SK-N-MC (cell line): ENCODE measurements around the gene SPATA6L.

Experiments used
- DNase-seq: peaks from one replicate; pipeline ENCODE4 v3.0.0-alpha.2; 2011; ENCODE audit warnings: low read depth, low spot score
- H3K27ac ChIP-seq: fragments of 200-600 bp; sonication (generic); 2 replicates; pipeline ENCODE4 v1.5.1; 2016; ENCODE audit warnings: mixed run types
- H3K36me3 ChIP-seq: fragments of 200-600 bp; sonication (generic); 2 replicates; pipeline ENCODE4 v1.6.1; 2017; ENCODE audit warnings: antibody characterized with exemption, low read length, mixed read lengths; ENCODE audit not compliant: insufficient read depth
- H3K4me3 ChIP-seq: fragments of 200-600 bp; sonication (generic); 2 replicates; pipeline ENCODE4 v1.5.1; 2016
- H3K9ac ChIP-seq: fragments of 200-600 bp; sonication (generic); 2 replicates; pipeline ENCODE4 v1.8.0; 2017; ENCODE audit warnings: mixed run types, mixed read lengths; ENCODE audit not compliant: insufficient read length
- H3K9me3 ChIP-seq: fragments of 200-600 bp; sonication (generic); 2 replicates; pipeline ENCODE4 v1.6.1; 2017; ENCODE audit warnings: low read depth, mild to moderate bottlenecking, antibody characterized with exemption, low read length, moderate library complexity, mixed read lengths
- EZH2 ChIP-seq: fragments of 200-600 bp; sonication (generic); IDR thresholded peaks from one replicate; pipeline ENCODE4 v1.6.1; 2017; ENCODE audit warnings: antibody characterized with exemption
- FOXP2 ChIP-seq: optimal IDR thresholded peaks from 2 replicates; pipeline ENCODE3; 2011; ENCODE audit warnings: mild to moderate bottlenecking, moderate library complexity; ENCODE audit not compliant: insufficient read depth; ENCODE audit errors: extremely low read length, control extremely low read depth
- POLR2AphosphoS5 ChIP-seq: IDR thresholded peaks from 2 replicates; pipeline ENCODE4 v1.6.1; 2012; ENCODE audit warnings: mild to moderate bottlenecking, low read depth, low read length, borderline replicate concordance

Gene SPATA6L

DNA sequence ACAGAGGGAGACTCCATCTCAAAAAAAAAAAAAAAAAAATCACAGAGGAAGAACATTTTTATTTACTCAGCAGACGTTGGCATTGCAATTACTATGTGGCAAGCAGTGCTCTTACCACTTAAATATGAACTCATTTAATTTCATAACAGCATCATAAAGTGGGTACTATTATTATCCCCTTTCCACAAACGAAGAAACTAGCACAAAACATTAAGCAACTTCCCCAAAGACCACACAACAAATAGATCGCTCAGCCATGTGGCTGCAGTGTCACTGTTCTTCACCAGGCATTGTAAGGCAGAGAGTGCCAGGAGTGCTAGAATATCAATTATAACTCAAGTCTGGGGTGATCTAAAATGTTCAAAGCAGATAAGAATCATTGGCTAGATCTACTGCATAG is 74.0 kb downstream of the SPATA6L start:
- Histone ChIP-seq H3K27ac (no peak overlapping the region), H3K9ac (no peak overlapping the region), H3K4me3 (no peak overlapping the region)

DNA sequence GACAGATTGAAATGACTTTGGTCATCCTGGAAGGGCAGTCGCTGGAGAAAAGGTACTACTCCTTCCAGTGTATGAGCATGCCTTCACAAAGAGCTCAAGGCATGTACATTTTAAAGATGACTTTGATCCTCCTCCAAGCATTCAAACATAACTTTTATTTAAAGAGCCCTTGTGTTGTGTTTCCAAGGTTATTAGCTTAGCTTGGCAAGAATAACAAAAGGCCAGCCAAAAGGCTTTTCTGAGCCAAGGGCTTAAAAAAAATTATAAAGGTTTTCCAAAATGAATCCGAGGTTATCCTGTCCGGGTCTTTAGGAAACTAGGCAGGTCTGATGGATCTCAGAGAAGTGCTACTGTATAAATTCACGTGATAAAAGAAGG is 75.2 kb downstream of the SPATA6L start:
- H3K9ac ChIP-seq: no peak overlapping the region
- no peaks in the 10 kb centered on the region for H3K9me3 ChIP-seq
- no peak overlapping the region for H3K27ac ChIP-seq
- H3K4me3 ChIP-seq: no peak overlapping the region
- TF ChIP-seq EZH2: no peak
- no peak for TF ChIP-seq POLR2AphosphoS5
- no peak for TF ChIP-seq FOXP2
- DNase-seq: no peak
- peaks cover 10% of the 10 kb centered on the region; the same call in 1 of the 2 replicates for H3K36me3 ChIP-seq

More for the DNA sequence above, 74.0 kb downstream of the SPATA6L start:
- Histone ChIP-seq H3K9me3 (no peaks in the 10 kb centered on the region), H3K36me3 (peaks cover 6% of the 10 kb centered on the region; the same call in 1 of the 2 replicates)
- no peak for TF ChIP-seq FOXP2
- no peak for TF ChIP-seq POLR2AphosphoS5
- TF ChIP-seq EZH2: no peak
- DNase-seq: no peak

DNA sequence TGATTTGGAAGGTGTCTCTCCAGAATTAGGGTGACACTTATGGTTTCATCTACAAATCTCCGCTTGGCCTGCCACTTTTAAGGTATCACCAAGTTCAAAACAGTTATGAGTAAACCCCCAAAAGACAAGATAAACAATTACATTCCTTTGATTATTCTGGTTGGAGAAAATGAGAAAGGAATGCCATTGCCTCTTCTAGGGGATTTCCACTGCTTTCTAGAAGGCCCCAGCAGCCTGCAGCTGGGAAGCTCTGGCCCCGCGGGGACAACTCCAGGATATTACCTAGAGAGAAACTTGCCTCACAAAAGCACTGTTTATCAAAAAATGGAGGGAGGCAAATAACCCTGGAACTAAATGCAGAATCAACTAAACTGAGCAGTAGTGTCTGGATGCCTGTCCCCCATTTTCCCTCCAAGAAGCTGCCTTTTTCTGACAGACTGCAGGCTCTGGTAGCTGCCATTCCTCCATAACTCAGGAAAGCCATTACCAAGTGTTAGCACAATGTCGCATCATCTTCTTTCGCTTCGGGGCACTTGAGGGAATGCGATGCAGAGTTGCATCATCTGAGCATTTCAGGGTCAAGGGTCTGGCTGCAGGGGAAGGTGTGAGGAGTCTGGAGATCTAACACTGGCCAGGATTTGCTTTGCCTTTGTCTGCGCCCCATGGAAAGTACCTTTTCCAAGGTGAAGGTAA is 75.7 kb downstream of the SPATA6L start:
- TF ChIP-seq FOXP2 (no peak), POLR2AphosphoS5 (no peak), EZH2 (no peak)
- no peak for DNase-seq
- Histone ChIP-seq H3K4me3 (no peak overlapping the region), H3K9ac (no peak overlapping the region), H3K27ac (no peak overlapping the region; the same call in 1 of the 2 replicates), H3K36me3 (peaks cover 6% of the 10 kb centered on the region; the same call in 1 of the 2 replicates), H3K9me3 (no peaks in the 10 kb centered on the region)

DNA sequence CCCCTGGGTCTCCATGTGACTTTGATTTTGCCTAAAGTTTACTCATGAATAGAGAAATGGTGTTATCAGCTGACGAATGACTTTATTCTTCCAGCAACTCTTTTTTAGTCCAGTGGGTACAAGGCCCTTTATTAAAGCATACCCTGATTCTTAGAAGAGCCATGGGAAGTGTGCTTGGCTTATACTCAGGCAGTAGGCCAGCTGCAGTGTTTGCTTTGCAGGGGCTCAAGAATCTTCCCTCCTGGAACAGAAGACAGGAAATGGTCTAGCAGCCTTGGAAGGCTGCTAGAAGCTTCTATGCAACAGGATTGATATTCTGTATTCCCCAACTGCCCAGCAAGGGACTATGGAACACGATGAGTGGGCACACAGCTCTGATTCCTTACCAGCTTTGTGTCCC is 77.6 kb downstream of the SPATA6L start:
- no peak for DNase-seq
- TF ChIP-seq FOXP2 (no peak), POLR2AphosphoS5 (no peak), EZH2 (no peak)
- peaks cover 9% of the 10 kb centered on the region; the same call in 1 of the 2 replicates for H3K36me3 ChIP-seq
- H3K27ac ChIP-seq: no peak overlapping the region
- H3K4me3 ChIP-seq: no peak overlapping the region
- no peak overlapping the region for H3K9ac ChIP-seq
- H3K9me3 ChIP-seq: no peaks in the 10 kb centered on the region

DNA sequence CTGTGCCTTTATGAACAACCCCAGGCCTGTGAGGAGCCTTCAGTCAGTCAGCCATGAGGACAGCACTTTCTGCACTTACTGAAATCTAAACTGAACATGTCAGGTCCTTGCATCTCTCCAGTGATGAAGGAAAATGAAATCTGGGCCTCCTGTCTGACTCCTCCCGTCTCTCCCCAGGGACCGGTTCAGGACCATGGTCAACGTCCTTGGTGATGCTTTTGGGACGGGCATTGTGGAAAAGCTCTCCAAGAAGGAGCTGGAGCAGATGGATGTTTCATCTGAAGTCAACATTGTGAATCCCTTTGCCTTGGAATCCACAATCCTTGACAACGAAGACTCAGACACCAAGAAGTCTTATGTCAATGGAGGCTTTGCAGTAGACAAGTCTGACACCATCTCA is 81.1 kb downstream of the SPATA6L start:
- DNase-seq: no peak
- H3K4me3 ChIP-seq: no peak overlapping the region
- TF ChIP-seq POLR2AphosphoS5 (no peak), EZH2 (no peak), FOXP2 (no peak)
- H3K27ac ChIP-seq: no peak overlapping the region
- H3K9ac ChIP-seq: no peak overlapping the region
- no peaks in the 10 kb centered on the region for H3K9me3 ChIP-seq
- peaks cover 9% of the 10 kb centered on the region; the same call in 1 of the 2 replicates for H3K36me3 ChIP-seq

DNA sequence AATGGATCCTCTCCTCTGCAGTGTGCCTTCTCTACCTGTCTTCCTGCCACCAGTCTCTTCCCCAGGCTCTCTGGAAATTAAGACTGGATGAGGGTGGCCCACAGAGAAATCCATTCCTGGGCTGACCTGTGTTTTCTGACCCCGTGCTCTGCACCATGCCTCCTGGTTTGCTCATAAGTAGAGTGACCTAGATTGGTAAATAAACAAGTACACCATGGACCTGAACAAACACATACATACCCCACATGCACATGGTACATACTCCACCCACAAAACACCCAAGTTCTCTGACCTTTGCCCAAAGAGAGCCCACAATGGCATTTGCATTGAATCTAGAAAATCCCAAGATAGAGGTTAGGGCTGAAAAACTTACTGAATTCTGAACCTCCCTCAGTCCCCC is 81.6 kb downstream of the SPATA6L start:
- Histone ChIP-seq H3K27ac (no peak overlapping the region), H3K36me3 (peaks cover 9% of the 10 kb centered on the region; the same call in 1 of the 2 replicates), H3K9me3 (no peaks in the 10 kb centered on the region), H3K4me3 (no peak overlapping the region), H3K9ac (no peak overlapping the region)
- no peak for DNase-seq
- TF ChIP-seq POLR2AphosphoS5: no peak
- no peak for TF ChIP-seq EZH2
- TF ChIP-seq FOXP2: no peak

DNA sequence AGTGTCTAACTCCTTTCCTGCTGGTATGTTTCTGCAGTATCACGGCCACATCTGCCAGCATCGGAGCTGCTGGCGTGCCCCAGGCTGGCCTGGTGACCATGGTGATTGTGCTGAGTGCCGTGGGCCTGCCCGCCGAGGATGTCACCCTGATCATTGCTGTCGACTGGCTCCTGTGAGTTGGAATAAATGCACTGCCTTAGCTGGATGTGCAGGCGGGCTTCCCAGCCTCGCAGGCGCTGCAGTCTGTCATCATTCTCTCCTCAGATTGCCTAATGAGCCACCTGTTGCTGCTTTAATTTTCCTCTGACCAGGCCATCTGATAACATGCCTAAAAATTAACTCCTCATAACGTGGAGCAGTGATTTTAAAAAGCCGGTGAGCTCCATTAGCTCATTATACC is 83.3 kb downstream of the SPATA6L start:
- peaks cover 18% of the 10 kb centered on the region for H3K36me3 ChIP-seq
- no peaks in the 10 kb centered on the region for H3K9me3 ChIP-seq
- H3K9ac ChIP-seq: no peak overlapping the region
- DNase-seq: no peak
- H3K27ac ChIP-seq: no peak overlapping the region
- TF ChIP-seq EZH2: no peak
- no peak for TF ChIP-seq POLR2AphosphoS5
- TF ChIP-seq FOXP2: no peak
- no peak overlapping the region for H3K4me3 ChIP-seq

DNA sequence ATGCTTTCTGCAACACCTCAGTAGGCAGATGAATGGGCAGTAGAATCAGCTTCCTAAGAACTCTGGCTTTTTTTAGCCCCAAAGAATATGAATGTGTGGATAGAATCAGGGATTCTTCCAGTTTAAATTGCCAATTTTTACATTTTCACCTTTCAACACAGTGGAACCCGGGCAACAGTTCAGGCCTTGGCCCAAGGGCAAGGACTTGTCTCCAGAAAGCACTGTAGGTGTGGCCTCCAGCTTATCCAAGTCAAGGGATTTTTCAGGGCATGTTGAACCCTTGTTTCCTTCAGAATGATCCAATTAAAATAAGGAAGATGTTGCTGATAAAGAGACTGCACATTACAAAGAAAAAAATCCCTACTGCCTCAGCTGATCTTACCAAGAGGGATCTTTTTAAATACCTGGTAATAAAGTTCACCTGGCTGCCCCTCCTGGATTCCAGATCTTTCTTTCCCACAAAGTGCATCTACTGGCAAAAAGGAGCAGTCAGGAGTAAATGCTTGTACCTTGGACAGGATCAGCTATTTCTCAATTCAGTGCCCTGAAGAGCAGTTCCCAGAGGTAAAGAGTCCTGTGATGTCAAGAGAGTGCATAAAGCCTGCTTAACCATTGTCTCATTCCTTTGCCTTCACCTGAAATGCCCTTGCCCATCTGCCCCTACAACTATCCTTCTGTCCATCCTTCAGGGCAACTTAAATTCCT is 84.3 kb downstream of the SPATA6L start:
- no peak for DNase-seq
- no peaks in the 10 kb centered on the region for H3K9me3 ChIP-seq
- TF ChIP-seq EZH2: no peak
- TF ChIP-seq POLR2AphosphoS5: no peak
- no peak for TF ChIP-seq FOXP2

More for the DNA sequence above, 84.3 kb downstream of the SPATA6L start:
- no peak overlapping the region for H3K4me3 ChIP-seq
- no peak overlapping the region for H3K27ac ChIP-seq
- H3K9ac ChIP-seq: no peak overlapping the region
- H3K36me3 ChIP-seq: peaks cover 23% of the 10 kb centered on the region
